Neural cell (in vitro differentiated cells): ENCODE measurements around the gene MAGI1. TPM values are rescaled to one million over a fixed set of nuclear protein-coding genes. Genes with fewer than 3 reads are reported as not detected.

Experiments
- H2AFZ ChIP-seq: fragments of 200-600, 300-800 bp; sonication (generic), shearing (Covaris generic); 2 replicates; pipeline ENCODE4 v1.6.0; 2014; ENCODE audit warnings: low read depth, mild to moderate bottlenecking, antibody characterized with exemption, low read length, moderate library complexity
- H3F3A ChIP-seq: fragments of 200-600 bp; shearing (Covaris generic); 2 replicates; pipeline ENCODE4 v1.6.1; 2016; ENCODE audit warnings: mild to moderate bottlenecking, moderate library complexity, mixed read lengths, antibody characterized with exemption, low read length; ENCODE audit not compliant: insufficient read depth, poor library complexity, severe bottlenecking
- H3K27ac ChIP-seq: fragments of 200-600, 300-800 bp; sonication (generic), shearing (Covaris generic); 2 replicates; pipeline ENCODE4 v1.5.1; 2014; ENCODE audit warnings: mild to moderate bottlenecking, low read length, moderate library complexity
- H3K27me3 ChIP-seq: fragments of 300-800, 200-600 bp; sonication (generic), shearing (Covaris generic); 2 replicates; pipeline ENCODE4 v1.6.0; 2014; ENCODE audit warnings: mild to moderate bottlenecking, low read depth, low read length, moderate library complexity; ENCODE audit not compliant: insufficient read depth
- H3K36me3 ChIP-seq: fragments of 300-800, 200-600 bp; sonication (generic), shearing (Covaris generic); 2 replicates; pipeline ENCODE4 v1.5.1; 2014; ENCODE audit warnings: mild to moderate bottlenecking, antibody characterized with exemption, low read length, moderate library complexity; ENCODE audit not compliant: insufficient read depth
- H3K4me2 ChIP-seq: fragments of 300-800, 200-600 bp; sonication (generic), shearing (Covaris generic); 2 replicates; pipeline ENCODE4 v1.6.0; 2014; ENCODE audit warnings: mild to moderate bottlenecking, low read length
- H3K4me3 ChIP-seq: fragments of 300-800, 200-600 bp; sonication (generic), shearing (Covaris generic); 2 replicates; pipeline ENCODE4 v1.5.1; 2014; ENCODE audit warnings: mild to moderate bottlenecking, low read length, moderate library complexity
- H3K79me2 ChIP-seq: fragments of 200-600 bp; shearing (Covaris generic); replicated peaks from 2 replicates; pipeline ENCODE4 v1.6.0; 2014; ENCODE audit warnings: mild to moderate bottlenecking, low read length, moderate library complexity; ENCODE audit not compliant: insufficient read depth
- H3K9ac ChIP-seq: fragments of 300-800, 200-600 bp; sonication (generic), shearing (Covaris generic); 2 replicates; pipeline ENCODE4 v1.6.1; 2016; ENCODE audit warnings: mild to moderate bottlenecking, low read length, mixed read lengths
- H3K9me2 ChIP-seq: fragments of 200-600 bp; shearing (Covaris generic); 2 replicates; pipeline ENCODE4 v1.6.1; 2016; ENCODE audit warnings: mild to moderate bottlenecking, low read length, mixed read lengths; ENCODE audit not compliant: insufficient read depth
- H3K9me3 ChIP-seq: fragments of 200-600, 300-800 bp; sonication (generic), shearing (Covaris generic); 2 replicates; pipeline ENCODE4 v1.6.1; 2016; ENCODE audit warnings: mild to moderate bottlenecking, mixed run types, low read length, moderate library complexity, mixed read lengths
- H4K20me1 ChIP-seq: fragments of 200-600 bp; shearing (Covaris generic); 2 replicates; pipeline ENCODE4 v1.6.1; 2016; ENCODE audit warnings: mild to moderate bottlenecking, mixed run types; ENCODE audit not compliant: insufficient read depth
- CTCF ChIP-seq: fragments of 450-650 bp; IDR thresholded peaks from 2 replicates; pipeline ENCODE4 v1.5.1; 2014; ENCODE audit warnings: antibody characterized with exemption, mild to moderate bottlenecking, moderate library complexity; ENCODE audit not compliant: poor library complexity, severe bottlenecking
- EZH2 ChIP-seq: fragments of 200-600, 300-800 bp; shearing (Covaris generic), sonication (generic); IDR thresholded peaks from 2 replicates; pipeline ENCODE4 v1.6.1; 2014; ENCODE audit warnings: antibody characterized with exemption, low read length, borderline replicate concordance, mild to moderate bottlenecking; ENCODE audit not compliant: insufficient read depth, poor library complexity, severe bottlenecking
- POLR2AphosphoS5 ChIP-seq: IDR thresholded peaks from 2 replicates; pipeline ENCODE4 v1.6.1; 2012
- RAD21 ChIP-seq: fragments of 450-650 bp; conservative IDR thresholded peaks from 2 replicates; pipeline ENCODE4 v1.6.1; 2014; ENCODE audit warnings: antibody characterized with exemption, mild to moderate bottlenecking, moderate library complexity
- REST ChIP-seq: IDR thresholded peaks from 2 replicates; pipeline ENCODE4 v1.6.1; 2012; ENCODE audit warnings: borderline replicate concordance
- SMC3 ChIP-seq: fragments of 450-650 bp; conservative IDR thresholded peaks from 2 replicates; pipeline ENCODE4 v1.6.1; 2014; ENCODE audit warnings: antibody characterized with exemption, mild to moderate bottlenecking, moderate library complexity; ENCODE audit not compliant: poor library complexity
- TAF1 ChIP-seq: IDR thresholded peaks from 2 replicates; pipeline ENCODE4 v1.6.1; 2012; ENCODE audit warnings: low read depth
- polyA plus RNA-seq: library from polyadenylated mRNA; depleted of rRNA; stranded (reverse); fragments of >200 nt; gene quantifications from 2 replicates; pipeline ENCODE4 v1.2.3, GENCODE V29; 2014

MAGI1 gene
- polyA plus RNA-seq, 1 donor from 2014 or later = 44.7 TPM

GRCh38 chr3:65717676-65718346 lies 320.9 kb downstream of the MAGI1 start:
- Histone ChIP-seq H3K36me3 (no peaks in the 10 kb centered on the region), H3K4me2 (no peak overlapping the region), H4K20me1 (no peaks in the 10 kb centered on the region), H3K9me2 (no peaks in the 10 kb centered on the region), H3K9me3 (no peaks in the 10 kb centered on the region), H2AFZ (no peak overlapping the region), H3K27ac (no peak overlapping the region), H3K27me3 (no peaks in the 10 kb centered on the region), H3F3A (no peaks in the 10 kb centered on the region), H3K79me2 (no peaks in the 10 kb centered on the region), H3K9ac (no peak overlapping the region), H3K4me3 (no peak overlapping the region)
- TF ChIP-seq EZH2 (no peak), RAD21 (no peak), POLR2AphosphoS5 (no peak), TAF1 (no peak), CTCF (no peak), SMC3 (no peak), REST (no peak)

- H3K36me3 ChIP-seq = no peaks in the 10 kb centered on the region
- H3K4me2 ChIP-seq = no peak overlapping the region
- H3K9ac ChIP-seq = no peak overlapping the region
- no peak overlapping the region for H3K27ac ChIP-seq
- no peak overlapping the region for H2AFZ ChIP-seq
- TF ChIP-seq TAF1 = no peak
- TF ChIP-seq REST = peak; percentile 78
- no peak overlapping the region for H3K4me3 ChIP-seq
- no peaks in the 10 kb centered on the region for H3K27me3 ChIP-seq
- no peaks in the 10 kb centered on the region for H3K79me2 ChIP-seq
- no peaks in the 10 kb centered on the region for H4K20me1 ChIP-seq
- H3F3A ChIP-seq = no peaks in the 10 kb centered on the region
- H3K9me3 ChIP-seq = no peaks in the 10 kb centered on the region
- no peaks in the 10 kb centered on the region for H3K9me2 ChIP-seq
These were observed 322.5 kb downstream of the MAGI1 start for GRCh38 chr3:65716071-65716751.
